K562 (cell line): ENCODE measurements around the gene PHOSPHO1. TPM values are rescaled to one million over a fixed set of nuclear protein-coding genes. Genes with fewer than 3 reads are reported as not detected.

Source experiments
- ATF4 ChIP-seq: fragments of 450-650 bp; formaldehyde crosslinking; IDR thresholded peaks from 2 replicates; pipeline ENCODE4 v1.4.0; 2022; ENCODE audit warnings: mild to moderate bottlenecking, moderate library complexity
- BCOR ChIP-seq: fragments of 450-650 bp; IDR thresholded peaks from 2 replicates; pipeline ENCODE4 v1.6.1; 2016
- C11orf30 ChIP-seq: fragments of 450-650 bp; IDR thresholded peaks from 2 replicates; pipeline ENCODE4 v1.6.1; 2016; ENCODE audit warnings: low read depth, mild to moderate bottlenecking
- CREBBP ChIP-seq: IDR thresholded peaks from one replicate; pipeline ENCODE4 v1.6.1; 2012; ENCODE audit warnings: low read depth, mild to moderate bottlenecking, control low read depth, inconsistent platforms, low read length
- CSDE1 ChIP-seq, 2 experiments: fragments of 450-650 bp; IDR thresholded peaks; 2 replicates each; pipeline ENCODE4 v1.6.1; 2016; ENCODE audit warnings: mild to moderate bottlenecking in 1 of 2
- DDX20 ChIP-seq: fragments of 450-650 bp; IDR thresholded peaks from 2 replicates; pipeline ENCODE4 v1.6.1; 2016; ENCODE audit warnings: missing genetic modification characterization, low read depth, mild to moderate bottlenecking, missing compliant biosample characterization, moderate library complexity
- EZH2 ChIP-seq: IDR thresholded peaks from 2 replicates; pipeline ENCODE4 v1.6.1; 2012; ENCODE audit warnings: low read depth, mild to moderate bottlenecking, inconsistent platforms, low read length, borderline replicate concordance
- FOXP4 ChIP-seq: sonication (generic); formaldehyde crosslinking; IDR thresholded peaks from 2 replicates; pipeline ENCODE4 v1.8.0; 2022; ENCODE audit warnings: mild to moderate bottlenecking, missing genetic modification reagents, borderline replicate concordance
- HNRNPLL ChIP-seq: fragments of 200-400 bp; formaldehyde crosslinking; IDR thresholded peaks from 2 replicates; pipeline ENCODE4 v1.6.1; 2017; ENCODE audit warnings: low read length, low read depth, mild to moderate bottlenecking; ENCODE audit not compliant: poor library complexity, severe bottlenecking
- IRF2 ChIP-seq: sonication (generic); formaldehyde crosslinking; IDR thresholded peaks from 2 replicates; pipeline ENCODE4 v1.8.1; 2022; ENCODE audit warnings: mild to moderate bottlenecking, missing genetic modification reagents
- MCM3 ChIP-seq: fragments of 450-650 bp; IDR thresholded peaks from 2 replicates; pipeline ENCODE4 v1.6.1; 2016
- MTA3 ChIP-seq: fragments of 450-650 bp; formaldehyde crosslinking; IDR thresholded peaks from 2 replicates; pipeline ENCODE4 v1.6.1; 2017; ENCODE audit warnings: mild to moderate bottlenecking, borderline replicate concordance
- NCOR1 ChIP-seq: fragments of 450-650 bp; IDR thresholded peaks from 2 replicates; pipeline ENCODE4 v1.6.1; 2016; ENCODE audit warnings: mild to moderate bottlenecking, moderate library complexity
- NONO ChIP-seq, 2 experiments: fragments of 200-400 bp in 1 of 2; fragments of 450-650 bp in 1 of 2; formaldehyde crosslinking in 1 of 2; IDR thresholded peaks; 2 replicates each; pipeline ENCODE4 v1.6.1; 2017; ENCODE audit warnings: low read depth in 2 of 2, mild to moderate bottlenecking in 2 of 2, moderate library complexity in 2 of 2, low read length in 1 of 2
- NR3C1 ChIP-seq: sonication (generic); formaldehyde crosslinking; IDR thresholded peaks from 2 replicates; pipeline ENCODE4 v1.8.1; 2022; ENCODE audit warnings: missing genetic modification reagents
- POLR3G ChIP-seq: IDR thresholded peaks from 2 replicates; pipeline ENCODE4 v1.6.1; 2011; ENCODE audit not compliant: insufficient read length, insufficient replicate concordance; ENCODE audit errors: extremely low read depth
- POU5F1 ChIP-seq: fragments of 150-350 bp; IDR thresholded peaks from 2 replicates; pipeline ENCODE4 v1.6.1; 2014; ENCODE audit warnings: borderline replicate concordance, low read length, low read depth, mild to moderate bottlenecking; ENCODE audit not compliant: partially characterized antibody
- RAD21 ChIP-seq, 2 experiments: fragments of 250-450 bp in 1 of 2; fragments of 450-650 bp in 1 of 2; sonication (Bioruptor Pico) in 1 of 2; formaldehyde crosslinking in 1 of 2; IDR thresholded peaks in 1 of 2; conservative IDR thresholded peaks in 1 of 2; 2 replicates each; pipeline versions ENCODE4 v1.4.0 to v1.8.0; 2020 to 2022; ENCODE audit warnings: mild to moderate bottlenecking in 2 of 2, moderate library complexity in 1 of 2
- RAD51 ChIP-seq: fragments of 450-650 bp; IDR thresholded peaks from 2 replicates; pipeline ENCODE4 v1.7.1; 2016; ENCODE audit warnings: low read depth, mild to moderate bottlenecking, borderline replicate concordance
- SREBF1 ChIP-seq: fragments of 150-350 bp; IDR thresholded peaks from 2 replicates; pipeline ENCODE4 v1.6.1; 2014; ENCODE audit warnings: antibody characterized with exemption, low read depth, low read length, borderline replicate concordance
- SREBF2 ChIP-seq: sonication (generic); formaldehyde crosslinking; IDR thresholded peaks from 2 replicates; pipeline ENCODE4 v1.4.0; 2020; ENCODE audit warnings: mild to moderate bottlenecking, missing genetic modification reagents
- TAF1 ChIP-seq: IDR thresholded peaks from 2 replicates; pipeline ENCODE4 v1.6.1; 2011; ENCODE audit warnings: mild to moderate bottlenecking, low read length, moderate library complexity; ENCODE audit not compliant: insufficient read depth, control insufficient read depth, severe bottlenecking; ENCODE audit errors: extremely low read depth
- THAP7 ChIP-seq: fragments of 250-450 bp; sonication (Bioruptor Pico); IDR thresholded peaks from 2 replicates; pipeline ENCODE4 v1.5.0; 2021
- ZNF175 ChIP-seq: fragments of 200-800 bp; sonication (Bioruptor generic); IDR thresholded peaks from 2 replicates; pipeline ENCODE4 v1.6.1; 2016; ENCODE audit warnings: low read depth, mild to moderate bottlenecking, missing genetic modification characterization, missing compliant biosample characterization
- ZNF445 ChIP-seq: fragments of 250-450 bp; sonication (Bioruptor Pico); IDR thresholded peaks from 2 replicates; pipeline ENCODE4 v1.4.0; 2020; ENCODE audit warnings: low read depth, mild to moderate bottlenecking, moderate library complexity
- polyA plus RNA-seq, 8 experiments: library from polyadenylated mRNA; depleted of rRNA in 4 of 8; stranded (reverse) in 5 of 8; unstranded in 3 of 8; fragments of >200 nt; fragmentation: Nextera tagmentation in 2 of 8; fragmentation: Illumina TruSeq in 1 of 8; extraction: Ambion mirVana in 2 of 8; extraction: Trizol in 1 of 8; gene quantifications; 2 replicates each; pipeline versions ENCODE4 v1.2.1 to v1.2.3, GENCODE V29; 2011 to 2014; ENCODE audit warnings: inconsistent platforms in 1 of 8, missing spikeins in 1 of 8
- total RNA-seq, 7 experiments: library from RNA; depleted of rRNA in 6 of 7; stranded (reverse); fragments of >200 nt in 6 of 7; fragmentation: Illumina TruSeq in 2 of 7; extraction: Trizol in 2 of 7; gene quantifications; 2 replicates each; pipeline versions ENCODE4 v1.2.1 to v1.2.3, GENCODE V29; 2011 to 2021; ENCODE audit warnings: low replicate concordance in 1 of 7

The PHOSPHO1 gene
- total and polyA plus RNA-seq, 9 of the 15 experiments (the other 6 are each of a cell fraction or from before 2014, with no cell fraction given): 0.06 to 0.07 TPM; not detected in 7

- TF ChIP-seq NCOR1 (no peak), POU5F1 (no peak), FOXP4 (CRISPR knock-in tag) (no peak), HNRNPLL (no peak), RAD21 (CRISPR knock-in tag; conservative IDR thresholded peaks at IDR 0.05 in 1 of 2, IDR thresholded peaks at IDR 0.05 in 1 of 2) (no peak), BCOR (no peak), SREBF1 (no peak), ZNF175 (CRISPR knock-in tag) (no peak), DDX20 (tag) (no peak), ATF4 (no peak), IRF2 (CRISPR knock-in tag) (no peak), SREBF2 (CRISPR knock-in tag) (no peak), TAF1 (no peak), RAD51 (no peak; the same call in 1 of the 2 replicates), CREBBP (no peak), C11orf30 (no peak), CSDE1 (IDR thresholded peaks at IDR 0.05) (peak in 1 of 2 experiments; percentile 81; a peak in 1 of 4 replicates), NONO (IDR thresholded peaks at IDR 0.05; ENCODE audit: low read depth in 2 of 2, low read length in 1 of 2) (no peak), POLR3G (no peak), THAP7 (CRISPR knock-in tag) (no peak), NR3C1 (CRISPR knock-in tag) (no peak), MCM3 (no peak), MTA3 (peak; percentile 13; the same call in 1 of the 2 replicates), ZNF445 (CRISPR knock-in tag) (no peak), EZH2 (no peak)
These were observed 36.9 kb downstream of the PHOSPHO1 start (continued) for GRCh38 chr17:49193513-49194296.
